Endodermal cell (in vitro differentiated cells): ENCODE measurements around the gene RND1. TPM values are rescaled to one million over a fixed set of nuclear protein-coding genes. Genes with fewer than 3 reads are reported as not detected.
A peak's percentile ranks its signal among the peaks of the same experiment; 100 is the strongest.

Experiments used
- DNase-seq: peaks from one replicate; pipeline ENCODE4 v3.0.0-alpha.2; 2017
- H3K27ac ChIP-seq: 2 replicates; pipeline ENCODE4 v1.5.1; 2013; ENCODE audit warnings: mild to moderate bottlenecking, low read depth, low read length, moderate library complexity
- H3K27me3 ChIP-seq: 2 replicates; pipeline ENCODE4 v1.6.1; 2013; ENCODE audit warnings: mild to moderate bottlenecking, low read length, moderate library complexity; ENCODE audit not compliant: insufficient read depth, control insufficient read depth, poor library complexity, severe bottlenecking
- H3K36me3 ChIP-seq: 2 replicates; pipeline ENCODE4 v1.7.0; 2013; ENCODE audit warnings: mild to moderate bottlenecking, low read length, moderate library complexity; ENCODE audit not compliant: control insufficient read depth, insufficient read depth
- H3K4me1 ChIP-seq: one replicate; pipeline ENCODE4 v1.7.0; 2013; ENCODE audit warnings: low read length; ENCODE audit not compliant: control insufficient read depth, insufficient read depth
- H3K4me3 ChIP-seq: 2 replicates; pipeline ENCODE4 v1.5.1; 2013; ENCODE audit warnings: mild to moderate bottlenecking, low read length, moderate library complexity
- H3K9ac ChIP-seq: 2 replicates; pipeline ENCODE4 v1.6.1; 2013; ENCODE audit warnings: mild to moderate bottlenecking, low read length, moderate library complexity; ENCODE audit not compliant: poor library complexity, severe bottlenecking; ENCODE audit errors: extremely low read depth
- H3K9me3 ChIP-seq: 2 replicates; pipeline ENCODE4 v1.6.1; 2013; ENCODE audit warnings: mild to moderate bottlenecking, low read length, moderate library complexity; ENCODE audit not compliant: control insufficient read depth
- H3K27ac Mint-ChIP-seq: 2 replicates; pipeline ENCODE4 v1.8.0; 2020; ENCODE audit warnings: mixed read lengths
- H3K27me3 Mint-ChIP-seq: 2 replicates; pipeline ENCODE4 v1.8.0; 2021; ENCODE audit warnings: mild to moderate bottlenecking, mixed read lengths; ENCODE audit not compliant: insufficient read depth
- H3K36me3 Mint-ChIP-seq: 2 replicates; pipeline ENCODE4 v1.8.0; 2020; ENCODE audit warnings: low read depth, mixed read lengths
- H3K4me1 Mint-ChIP-seq: 2 replicates; pipeline ENCODE4 v1.8.0; 2020; ENCODE audit warnings: mixed read lengths
- H3K4me3 Mint-ChIP-seq: 2 replicates; pipeline ENCODE4 v1.8.0; 2020; ENCODE audit warnings: mild to moderate bottlenecking, moderate library complexity, mixed read lengths
- H3K9me3 Mint-ChIP-seq: 2 replicates; pipeline ENCODE4 v1.8.0; 2020; ENCODE audit warnings: mild to moderate bottlenecking, mixed read lengths
- WGBS, 2 experiments: methylation state at CpG; one replicate each; pipeline versions ENCODE4 v1.1.5 to v1.1.7; 2013; ENCODE audit warnings: missing lambda C conversion rate in 2 of 2, mixed read lengths in 1 of 2; ENCODE audit not compliant: insufficient coverage in 1 of 2, insufficient read length in 1 of 2; 5-methylcytosine and 5-hydroxymethylcytosine counted together
- total RNA-seq, 2 donors: library from RNA; stranded (reverse); fragmentation: NEBNext Ultra II Directional in 1 of 2; extraction: Animal tissue kit (Norgen Biotek cat#: 25700) in 1 of 2; gene quantifications; 2 replicates in 1 of 2; 3 replicates in 1 of 2; pipeline ENCODE4 v1.2.1, GENCODE V29; 2021
- TF ChIP-seq, protein P1 (sequence below): fragments of 200-600 bp; sonication (generic); conservative IDR thresholded peaks from 2 replicates; pipeline ENCODE4 v1.5.0; 2021; ENCODE audit warnings: antibody characterized with exemption, mild to moderate bottlenecking

RND1 gene
- total RNA-seq, 2 donors from 2014 or later, result 10.7 to 18.9 TPM

DNA sequence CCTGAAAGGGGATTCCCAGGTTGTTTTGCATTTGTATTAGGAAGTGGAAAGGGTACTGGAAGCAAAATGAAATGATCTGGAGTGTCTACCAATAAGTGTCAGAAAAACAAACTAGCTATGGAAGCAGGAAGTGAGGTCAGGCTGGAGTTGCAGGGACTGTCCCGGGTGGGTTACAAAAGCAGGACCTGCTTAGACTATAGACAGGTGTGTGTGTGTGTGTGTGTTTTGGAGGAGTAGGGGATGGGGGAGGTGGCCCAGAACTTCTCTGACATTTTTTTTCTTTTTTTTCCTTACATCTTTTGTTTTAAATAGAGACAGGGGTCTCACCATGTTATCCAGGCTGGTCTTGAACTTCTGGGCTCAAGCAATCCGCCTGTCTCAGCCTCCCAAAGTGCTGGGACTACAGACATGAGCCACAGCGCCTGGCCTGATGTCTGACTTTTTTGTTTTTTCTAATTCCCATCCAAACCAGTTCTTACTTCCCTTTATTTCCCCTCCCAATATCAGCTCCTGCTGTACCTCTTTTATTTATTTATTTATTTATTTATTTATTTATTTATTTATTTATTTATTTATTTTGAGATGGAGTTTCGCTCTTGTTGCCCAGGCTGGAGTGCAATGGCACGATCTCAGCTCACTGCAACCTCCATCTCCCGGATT is 512 bp upstream of the RND1 start:
- H3K27ac ChIP-seq, result no peak overlapping the region
- H3K9me3 ChIP-seq, result no peaks in the 10 kb centered on the region
- H3K4me1 ChIP-seq, result peaks cover 2% of the 10 kb centered on the region
- peaks cover 9% of the 10 kb centered on the region for H3K36me3 Mint-ChIP-seq
- peak overlapping the region; percentile 90 for H3K4me3 Mint-ChIP-seq
- H3K9ac ChIP-seq, result no peak overlapping the region
- DNase-seq, result no peak
- TF ChIP-seq, protein P1, sequence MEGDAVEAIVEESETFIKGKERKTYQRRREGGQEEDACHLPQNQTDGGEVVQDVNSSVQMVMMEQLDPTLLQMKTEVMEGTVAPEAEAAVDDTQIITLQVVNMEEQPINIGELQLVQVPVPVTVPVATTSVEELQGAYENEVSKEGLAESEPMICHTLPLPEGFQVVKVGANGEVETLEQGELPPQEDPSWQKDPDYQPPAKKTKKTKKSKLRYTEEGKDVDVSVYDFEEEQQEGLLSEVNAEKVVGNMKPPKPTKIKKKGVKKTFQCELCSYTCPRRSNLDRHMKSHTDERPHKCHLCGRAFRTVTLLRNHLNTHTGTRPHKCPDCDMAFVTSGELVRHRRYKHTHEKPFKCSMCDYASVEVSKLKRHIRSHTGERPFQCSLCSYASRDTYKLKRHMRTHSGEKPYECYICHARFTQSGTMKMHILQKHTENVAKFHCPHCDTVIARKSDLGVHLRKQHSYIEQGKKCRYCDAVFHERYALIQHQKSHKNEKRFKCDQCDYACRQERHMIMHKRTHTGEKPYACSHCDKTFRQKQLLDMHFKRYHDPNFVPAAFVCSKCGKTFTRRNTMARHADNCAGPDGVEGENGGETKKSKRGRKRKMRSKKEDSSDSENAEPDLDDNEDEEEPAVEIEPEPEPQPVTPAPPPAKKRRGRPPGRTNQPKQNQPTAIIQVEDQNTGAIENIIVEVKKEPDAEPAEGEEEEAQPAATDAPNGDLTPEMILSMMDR, result no peak
- no peaks in the 10 kb centered on the region for H3K9me3 Mint-ChIP-seq
- H3K36me3 ChIP-seq, result no peaks in the 10 kb centered on the region
- H3K4me3 ChIP-seq, result peak overlapping the region; percentile 87
- peak overlapping the region; percentile 88 for H3K27ac Mint-ChIP-seq
- H3K27me3 ChIP-seq, result no peaks in the 10 kb centered on the region
- H3K27me3 Mint-ChIP-seq, result peaks cover 2% of the 10 kb centered on the region
- H3K4me1 Mint-ChIP-seq, result peaks cover 33% of the 10 kb centered on the region
- 90 to 95% methylated on average over 2 to 6 of the region's 6 CpGs for WGBS, 2 experiments

DNA sequence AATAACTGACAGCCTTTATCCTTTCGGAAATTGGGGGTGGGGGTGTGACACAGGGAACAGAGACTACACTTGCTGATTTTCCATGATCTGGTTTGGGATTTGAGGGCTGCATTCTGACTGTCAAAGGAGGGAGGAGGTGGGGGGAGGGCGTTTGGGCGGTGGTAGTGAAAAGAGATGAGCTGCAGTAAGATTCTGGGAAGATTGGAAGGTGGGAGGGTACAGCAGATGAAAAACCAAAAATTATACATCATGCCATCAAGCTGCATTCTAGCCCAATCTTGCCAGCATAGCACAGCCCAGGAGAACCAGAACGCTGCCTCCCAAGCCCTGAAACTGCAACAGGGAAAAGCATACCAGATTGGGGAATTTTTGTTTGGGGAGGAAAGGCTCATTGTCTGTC is 2.4 kb downstream of the RND1 start:
- Histone ChIP-seq H3K27me3 (no peaks in the 10 kb centered on the region), H3K27ac (peak overlapping the region; percentile 86), H3K9me3 (no peaks in the 10 kb centered on the region), H3K9ac (no peak overlapping the region), H3K4me3 (peak overlapping the region; percentile 11), H3K36me3 (no peaks in the 10 kb centered on the region), H3K4me1 (peaks cover 2% of the 10 kb centered on the region)
- TF ChIP-seq, protein P1, result no peak
- 69 to 81% methylated on average over 2 to 4 of the region's 4 CpGs for whole genome bisulfite sequencing, 2 experiments
- Mint-ChIP-seq H3K27me3 (peaks cover 2% of the 10 kb centered on the region), H3K36me3 (peaks cover 24% of the 10 kb centered on the region), H3K27ac (no peak overlapping the region), H3K9me3 (no peaks in the 10 kb centered on the region), H3K4me3 (peak overlapping the region; percentile 90), H3K4me1 (peaks cover 33% of the 10 kb centered on the region)
- no peak for DNase-seq

DNA sequence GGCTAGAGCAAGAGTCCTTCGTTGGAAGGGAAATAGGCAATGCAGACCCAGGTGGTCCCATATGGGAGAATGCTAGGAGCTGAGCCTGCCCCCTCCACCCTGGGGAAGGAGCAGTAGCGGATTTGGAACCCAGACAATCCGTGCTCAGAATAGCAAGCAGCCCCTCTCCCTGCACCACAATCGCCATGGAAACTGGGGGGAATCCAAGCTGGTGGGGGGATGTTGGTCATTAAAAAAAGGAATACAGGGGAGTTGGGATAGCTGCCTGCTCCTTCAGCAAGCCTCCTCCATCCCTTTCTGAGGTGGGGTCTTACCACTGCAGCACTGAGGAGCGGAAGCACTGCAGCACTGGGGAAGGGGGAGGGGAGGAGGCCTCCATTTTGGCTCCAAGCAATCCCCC is 2.9 kb downstream of the RND1 start:
- H3K4me3 Mint-ChIP-seq, result no peak overlapping the region
- WGBS, 2 experiments, result 40 to 85% methylated on average over 1 to 4 of the region's 5 CpGs

More for the DNA sequence above, 2.9 kb downstream of the RND1 start:
- Histone ChIP-seq H3K9me3 (no peaks in the 10 kb centered on the region), H3K4me1 (peaks cover 2% of the 10 kb centered on the region), H3K27ac (peak overlapping the region; percentile 86), H3K4me3 (no peak overlapping the region), H3K27me3 (no peaks in the 10 kb centered on the region), H3K9ac (no peak overlapping the region), H3K36me3 (no peaks in the 10 kb centered on the region)
- TF ChIP-seq, protein P1, result no peak
- Mint-ChIP-seq H3K27ac (no peak overlapping the region), H3K27me3 (peaks cover 2% of the 10 kb centered on the region), H3K9me3 (no peaks in the 10 kb centered on the region), H3K36me3 (peaks cover 25% of the 10 kb centered on the region), H3K4me1 (peaks cover 33% of the 10 kb centered on the region)
- DNase-seq, result no peak
